Measurements from ENCODE around the gene HSD17B14. TPM values are rescaled to one million over a fixed set of nuclear protein-coding genes. Genes with fewer than 3 reads are reported as not detected.

HSD17B14 gene
- total and polyA plus RNA-seq, 2 of the 8 experiments (the other 6 are each of a cell fraction or from before 2014, with no cell fraction given): 8.4 to 25.5 TPM

DNA sequence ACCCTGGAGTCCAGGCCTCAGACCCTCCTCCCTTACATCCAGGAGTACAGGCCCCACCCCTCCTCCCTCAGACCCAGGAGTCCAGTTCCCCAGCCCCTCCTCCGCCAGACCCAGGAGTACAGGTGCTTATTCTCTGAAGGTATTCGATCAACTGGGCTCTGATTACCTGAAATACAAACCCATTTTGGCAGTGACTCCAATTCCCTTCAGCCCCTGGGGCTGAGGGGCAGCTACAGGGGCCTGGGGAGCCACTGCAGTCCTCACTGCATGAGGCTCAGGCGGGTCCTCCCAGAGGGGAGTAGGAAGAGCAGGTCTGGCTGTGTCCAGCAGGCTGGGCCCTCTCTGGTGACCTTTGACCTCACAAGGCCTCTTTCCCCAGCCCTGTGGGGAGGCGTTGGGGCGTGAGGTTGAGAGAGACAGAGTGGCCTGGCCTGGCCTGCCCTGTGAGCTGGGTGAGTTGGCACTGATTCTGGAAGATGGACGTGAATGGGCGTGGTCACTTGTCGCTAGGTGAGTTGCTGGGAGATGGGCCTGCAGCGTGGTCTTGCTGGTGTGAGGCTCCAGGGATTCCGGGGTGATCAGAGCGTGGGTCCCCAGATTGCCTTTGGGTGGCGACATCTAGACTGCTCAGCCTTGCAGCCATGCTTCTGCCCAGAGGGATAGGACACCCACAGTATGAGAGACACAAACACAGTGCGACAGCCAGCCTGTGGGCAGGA is 28.5 kb downstream of the HSD17B14 start:
- Histone ChIP-seq H4K91ac (replicated peaks; ENCODE audit: insufficient read length, low read length) (peak overlapping the region; percentile 66), H3K4me1 (replicated peaks in 1 of 4; ENCODE audit: control insufficient read depth in 3 of 4, insufficient read depth in 4 of 4, low read length in 3 of 4) (peaks cover 0 to 19% (median 14%) of the 10 kb centered on the region in 4 experiments; a peak in 6 of 7 replicates), H3K9ac (replicated peaks in 1 of 4; ENCODE audit: extremely low read depth in 1 of 4, low read depth in 3 of 4, low read length in 3 of 4) (no peak overlapping the region), H2BK20ac (ENCODE audit: low read length) (no peak overlapping the region), H3K27me3 (replicated peaks in 1 of 4; ENCODE audit: control insufficient read depth in 3 of 4, extremely low read depth in 1 of 4, insufficient read depth in 3 of 4, low read length in 3 of 4) (peaks cover 0 to 11% (median 0%) of the 10 kb centered on the region in 4 experiments; a peak in 3 of 7 replicates), H3K79me1 (ENCODE audit: low read depth, low read length) (no peaks in the 10 kb centered on the region; the same call in 1 of the 2 replicates), H2BK15ac (ENCODE audit: low read length) (no peak overlapping the region), H3K4ac (replicated peaks; ENCODE audit: insufficient read length, low read depth, low read length) (peak overlapping the region; percentile 44), H2AFZ (ENCODE audit: low read length) (no peak overlapping the region), H2BK5ac (ENCODE audit: low read depth, low read length) (0 out of 2 replicates have a peak overlapping the region, but pooled peaks have one; percentile 61), H4K8ac (ENCODE audit: extremely low read depth, insufficient read depth, low read length) (no peak overlapping the region), H2BK12ac (ENCODE audit: low read depth, low read length) (peak overlapping the region; percentile 83; the same call in 1 of the 2 replicates), H3K14ac (ENCODE audit: insufficient read length) (no peak overlapping the region), H3K27ac (ENCODE audit: low read depth, low read length) (0 out of 2 replicates have a peak overlapping the region, but pooled peaks have one; percentile 12), H3K4me2 (ENCODE audit: insufficient read depth in 1 of 2, low read depth in 2 of 2, low read length in 2 of 2) (0 out of 4 replicates have a peak overlapping the region, but pooled peaks of 1 of the 2 experiments have one; percentile 26), H3K23ac (ENCODE audit: insufficient read length) (no peak overlapping the region), H4K5ac (ENCODE audit: insufficient read length, low read depth, low read length) (no peak overlapping the region), H2AK5ac (ENCODE audit: low read depth, low read length) (peak overlapping the region; percentile 84; the same call in 1 of the 2 replicates), H3K36me3 (ENCODE audit: control insufficient read depth in 2 of 4, insufficient read depth in 4 of 4, low read length in 3 of 4) (no peaks in the 10 kb centered on the region), H4K20me1 (replicated peaks in 1 of 2; ENCODE audit: control insufficient read depth in 1 of 2, insufficient read depth in 2 of 2, low read length in 2 of 2) (peaks cover 0 to 1% of the 10 kb centered on the region in 2 experiments), H3K9me3 (ENCODE audit: insufficient read depth in 2 of 2, low read depth in 1 of 2, low read length in 1 of 2) (no peaks in the 10 kb centered on the region), H3K23me2 (ENCODE audit: low read depth, low read length) (peaks cover 10% of the 10 kb centered on the region; the same call in 1 of the 2 replicates), H3K4me3 (ENCODE audit: extremely low read depth in 1 of 4, insufficient read depth in 2 of 4, low read depth in 3 of 4, low read length in 4 of 4) (no peak overlapping the region), H3K18ac (ENCODE audit: extremely low read depth, low read length) (no peak overlapping the region), H2BK120ac (replicated peaks; ENCODE audit: low read depth, low read length) (no peak overlapping the region), H3K56ac (replicated peaks; ENCODE audit: insufficient read length, low read depth, low read length) (no peak overlapping the region), H3K79me2 (ENCODE audit: control insufficient read depth in 1 of 2, insufficient read depth in 2 of 2, low read length in 2 of 2) (0 out of 4 replicates have a peak, but pooled peaks cover 0 to 7% of the 10 kb centered on the region in 2 experiments)
- POLR2A ChIA-PET (ENCODE audit: partially characterized antibody): interaction anchor here (0.5 to 4.5 kb wide), 10 partner anchors 8 to 312 kb away, joined by 3 to 36 read pairs (median 6); partner anchors contain the start of gene PPP1R15A
- WGBS, 2 experiments (ENCODE audit: extremely low coverage in 1 of 2, insufficient coverage in 1 of 2, insufficient read length in 1 of 2, insufficient replicate concordance in 2 of 2, low coverage in 1 of 2, low lambda C conversion rate in 2 of 2, missing lambda C conversion rate in 1 of 2): 91% methylated on average over 13 of the region's 13 CpGs; no CpG with 5 or more reads in 1 of the 2 experiments
- DNase-seq (ENCODE audit: low read depth in 1 of 2, low spot score in 2 of 2) (peak in 1 of 2 experiments; percentile 59), FAIRE-seq (no peak)
- CTCF ChIA-PET (ENCODE audit: partially characterized antibody): interaction anchor here (0.7 to 13.8 kb wide), 12 partner anchors 11 to 186 kb away, joined by 3 to 285 read pairs (median 6); partner anchors contain the start of genes FUT2, GYS1 and RUVBL2
- TF ChIP-seq BRCA1 (IDR thresholded peaks at IDR 0.05; ENCODE audit: low read depth, low read length) (no peak), TAF7 (optimal IDR thresholded peaks at IDR 0.05; ENCODE audit: borderline replicate concordance, low read depth, low read length) (no peak), RAD21 (IDR thresholded peaks at IDR 0.05 in 1 of 2, conservative IDR thresholded peaks at IDR 0.05 in 1 of 2; ENCODE audit: low read depth in 2 of 2, low read length in 2 of 2) (peak in 1 of 2 experiments; percentile 27; a peak in 1 of 4 replicates), SIRT6 (IDR thresholded peaks at IDR 0.05; ENCODE audit: low read length) (no peak), JUND (IDR thresholded peaks at IDR 0.05; ENCODE audit: low read length) (no peak), CTCF (IDR thresholded peaks at IDR 0.05; ENCODE audit: control extremely low read depth in 1 of 3, insufficient read depth in 1 of 3, low read depth in 1 of 3, low read length in 3 of 3) (peak; percentile 25 to 52 (median 40); a peak in 3 of 4 replicates), RFX5 (IDR thresholded peaks at IDR 0.05; ENCODE audit: borderline replicate concordance, low read depth, low read length) (peak; percentile 77; the same call in 1 of the 2 replicates)

All from H1 (cell line).